Mesodermal cell (in vitro differentiated cells): ENCODE results near the gene RPS6KB1.
"Not testable (repeated sequence)": the region's sequence is repeated elsewhere in the genome, so short reads cannot be mapped to it uniquely, and the experiment has no call there.

Source experiments
- H3K27ac ChIP-seq: 2 replicates; pipeline ENCODE4 v1.7.0; 2013; ENCODE audit warnings: mild to moderate bottlenecking, low read depth, low read length, moderate library complexity; ENCODE audit not compliant: severe bottlenecking
- H3K36me3 ChIP-seq: 2 replicates; pipeline ENCODE4 v1.7.1; 2013; ENCODE audit warnings: mild to moderate bottlenecking, low read length, moderate library complexity; ENCODE audit not compliant: control insufficient read depth, insufficient read depth
- H3K4me1 ChIP-seq: one replicate; pipeline ENCODE4 v1.7.1; 2013; ENCODE audit warnings: mild to moderate bottlenecking, low read length; ENCODE audit not compliant: insufficient read depth, control insufficient read depth, poor library complexity, severe bottlenecking
- H3K4me3 ChIP-seq: 2 replicates; pipeline ENCODE4 v1.7.0; 2013; ENCODE audit warnings: low read length, control low read depth, mild to moderate bottlenecking; ENCODE audit not compliant: insufficient read depth, poor library complexity, severe bottlenecking; ENCODE audit errors: extremely low read depth
- H3K9me3 ChIP-seq: 2 replicates; pipeline ENCODE4 v1.7.1; 2013; ENCODE audit warnings: mild to moderate bottlenecking, low read length, moderate library complexity; ENCODE audit not compliant: control insufficient read depth
- WGBS, 2 experiments: methylation state at CpG; one replicate each; pipeline ENCODE4 v1.1.5; 2013; ENCODE audit warnings: missing lambda C conversion rate in 2 of 2; ENCODE audit not compliant: insufficient coverage in 2 of 2; 5-methylcytosine and 5-hydroxymethylcytosine counted together

Gene RPS6KB1

DNA sequence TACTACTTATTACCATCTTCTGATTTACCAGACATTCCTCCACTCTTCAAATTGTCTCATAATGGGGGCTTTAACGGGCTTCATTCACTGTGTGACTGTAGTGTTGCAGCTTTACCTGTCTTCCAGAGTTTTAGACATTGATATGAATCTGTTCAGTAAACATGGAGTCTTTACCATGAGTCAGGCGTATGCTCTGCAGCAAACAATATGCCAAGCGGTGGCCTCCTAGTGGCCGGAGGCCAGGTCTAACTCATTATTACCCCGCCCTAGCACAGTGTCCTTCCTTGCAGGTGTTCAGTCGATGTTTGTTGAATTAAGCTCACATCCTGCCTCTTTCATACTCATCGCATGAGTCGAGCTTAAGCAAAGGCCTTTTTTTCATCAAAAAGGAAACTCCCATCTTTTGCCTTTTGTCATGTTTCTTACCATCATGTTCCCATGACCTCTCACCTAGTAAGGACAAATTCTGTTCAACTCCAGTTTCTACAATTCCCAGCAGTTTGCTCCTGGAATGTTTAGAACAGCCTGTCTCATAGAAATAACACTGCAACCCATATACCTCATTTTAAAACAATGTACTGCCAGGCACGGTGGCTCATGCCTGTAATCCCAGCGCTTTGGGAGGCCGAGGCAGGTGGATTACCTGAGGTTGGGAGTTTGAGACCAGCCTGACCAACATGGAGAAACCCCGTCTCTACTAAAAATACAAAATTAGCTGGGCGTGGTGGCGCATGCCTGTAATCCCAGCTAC lies 39.6 kb upstream of the RPS6KB1 start:
- Histone ChIP-seq H3K4me3 (no peak overlapping the region), H3K9me3 (no peaks in the 10 kb centered on the region), H3K36me3 (no peaks in the 10 kb centered on the region), H3K4me1 (peaks cover 25% of the 10 kb centered on the region), H3K27ac (no peak overlapping the region)
- 88% methylated on average over 8 to 10 of the region's 14 CpGs for WGBS, 2 experiments

DNA sequence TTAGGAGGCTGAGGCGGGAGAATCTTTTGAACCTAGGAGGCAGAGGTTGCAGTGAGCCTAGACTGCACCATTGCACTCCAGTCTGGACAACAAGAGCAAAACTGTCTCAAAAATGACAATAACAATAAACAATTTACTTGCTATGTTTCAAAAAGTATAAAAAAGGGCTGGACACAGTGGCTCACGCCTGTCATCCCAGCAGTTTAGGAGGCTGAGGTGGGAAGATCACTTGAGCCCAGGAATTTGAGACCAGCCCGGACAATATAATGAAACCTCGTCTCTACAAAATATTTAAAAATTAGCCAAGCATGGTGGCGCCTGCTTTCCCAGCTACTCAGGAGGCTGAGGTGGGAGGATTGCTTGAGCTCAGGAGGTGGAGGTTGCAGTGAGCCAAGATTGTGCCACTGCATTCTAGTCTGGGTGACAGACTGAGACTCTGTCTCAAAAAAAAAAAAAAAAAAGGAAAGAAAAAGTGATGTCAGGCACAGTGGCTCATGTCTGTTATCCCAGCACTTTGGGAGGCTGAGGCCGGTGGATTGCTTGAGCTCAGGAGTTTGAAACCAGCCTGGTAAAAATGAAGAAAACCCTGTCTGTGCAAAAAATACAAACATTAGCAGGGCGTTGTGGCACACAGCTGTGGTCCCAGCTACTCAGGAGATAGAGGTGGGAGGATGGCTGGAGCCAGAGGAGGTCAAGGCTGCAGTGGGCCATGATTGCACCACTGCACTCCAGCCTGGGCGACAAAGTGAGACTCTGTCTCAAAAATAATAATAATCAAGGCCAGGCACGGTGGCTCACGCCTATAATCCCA lies 38.8 kb upstream of the RPS6KB1 start:
- H3K9me3 ChIP-seq, H3K4me3 ChIP-seq, H3K27ac ChIP-seq, H3K36me3 ChIP-seq: not testable (repeated sequence)
- WGBS, 2 experiments = 96 to 97% methylated on average over 5 to 7 of the region's 10 CpGs
- peaks cover 25% of the 10 kb centered on the region for H3K4me1 ChIP-seq

DNA sequence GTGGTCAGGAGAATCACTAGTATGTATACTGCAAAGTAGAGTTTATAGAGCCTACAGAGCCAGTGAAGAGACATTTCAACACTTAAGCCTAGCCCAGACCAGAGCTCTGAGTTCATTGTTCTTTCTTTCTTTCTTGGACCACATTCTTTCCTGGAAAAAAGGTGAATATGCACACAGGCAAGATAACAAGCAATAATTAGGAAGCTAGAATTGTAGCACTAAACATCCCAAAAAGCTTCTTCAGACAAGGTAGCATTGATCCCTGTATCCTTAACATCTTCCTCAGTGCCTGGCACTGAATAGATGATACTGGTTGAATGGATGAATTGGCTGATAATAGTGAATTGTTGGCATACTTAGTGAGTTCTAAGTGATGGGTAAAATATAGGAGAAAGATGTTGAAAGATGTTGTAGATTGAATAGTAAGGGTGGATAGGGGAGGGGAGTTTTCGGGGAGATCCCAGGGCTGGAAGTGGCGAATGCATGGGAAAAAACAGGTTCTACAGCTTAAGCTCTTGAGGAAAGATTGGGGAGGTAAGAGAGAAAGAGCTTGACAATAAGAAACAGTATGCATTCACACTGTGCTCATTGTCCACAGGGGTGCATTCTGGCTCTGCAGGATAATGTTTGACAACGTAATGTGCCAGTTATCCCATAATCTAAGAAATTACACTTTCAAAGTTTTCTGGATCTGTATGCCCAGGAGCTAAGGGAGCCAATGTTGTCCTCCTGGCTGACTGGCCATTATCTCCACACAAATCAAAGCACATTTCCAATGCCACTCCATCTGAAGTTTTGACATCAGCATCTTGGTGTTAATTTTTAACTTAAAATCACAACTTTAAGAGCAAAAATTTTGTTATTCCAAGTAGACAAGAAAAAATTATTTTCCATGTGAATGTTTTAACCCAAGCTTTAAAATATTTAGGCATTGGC lies 35.8 kb upstream of the RPS6KB1 start:
- H3K4me3 ChIP-seq = no peak overlapping the region
- H3K27ac ChIP-seq = no peak overlapping the region
- peaks cover 19% of the 10 kb centered on the region for H3K4me1 ChIP-seq
- peaks cover 20% of the 10 kb centered on the region for H3K36me3 ChIP-seq
- H3K9me3 ChIP-seq = no peaks in the 10 kb centered on the region
- WGBS, 2 experiments = 80 to 88% methylated on average over 3 of the region's 3 CpGs

DNA sequence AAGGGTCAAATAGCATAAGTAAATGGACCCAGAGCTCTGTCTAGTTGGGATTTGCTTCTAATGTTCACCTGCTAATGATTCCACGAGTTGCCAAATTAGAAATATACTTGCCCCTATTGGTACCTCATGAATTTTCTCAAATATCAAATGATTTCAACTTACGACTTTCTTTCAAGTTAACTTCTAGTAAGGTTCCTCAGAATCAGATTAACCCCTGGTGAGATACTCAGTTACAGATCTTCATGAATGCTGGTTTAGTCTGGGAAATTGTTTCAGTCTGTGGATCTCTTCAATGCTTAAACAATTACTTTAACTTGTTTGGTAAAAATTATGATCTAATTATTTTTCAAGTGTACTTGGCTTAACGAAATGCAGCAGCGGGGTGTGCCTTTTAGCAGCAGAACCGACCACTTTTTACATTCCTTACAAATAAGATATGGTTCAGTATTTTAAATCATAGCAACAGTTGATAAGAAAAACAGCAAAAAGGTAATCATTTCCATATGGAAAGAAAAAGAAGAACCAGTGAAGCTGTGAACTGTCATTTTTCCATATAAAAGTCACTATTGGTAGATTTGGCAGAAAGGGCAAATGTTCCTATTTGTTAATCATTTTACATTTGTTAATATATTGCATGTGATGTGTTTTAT lies 34.6 kb upstream of the RPS6KB1 start:
- Histone ChIP-seq H3K4me1 (peaks cover 18% of the 10 kb centered on the region), H3K4me3 (no peak overlapping the region), H3K9me3 (no peaks in the 10 kb centered on the region), H3K27ac (no peak overlapping the region), H3K36me3 (peaks cover 27% of the 10 kb centered on the region)
- WGBS, 2 experiments = 100% methylated on average over 1 of the region's 5 CpGs; no CpG with 5 or more reads in 1 of the 2 experiments

DNA sequence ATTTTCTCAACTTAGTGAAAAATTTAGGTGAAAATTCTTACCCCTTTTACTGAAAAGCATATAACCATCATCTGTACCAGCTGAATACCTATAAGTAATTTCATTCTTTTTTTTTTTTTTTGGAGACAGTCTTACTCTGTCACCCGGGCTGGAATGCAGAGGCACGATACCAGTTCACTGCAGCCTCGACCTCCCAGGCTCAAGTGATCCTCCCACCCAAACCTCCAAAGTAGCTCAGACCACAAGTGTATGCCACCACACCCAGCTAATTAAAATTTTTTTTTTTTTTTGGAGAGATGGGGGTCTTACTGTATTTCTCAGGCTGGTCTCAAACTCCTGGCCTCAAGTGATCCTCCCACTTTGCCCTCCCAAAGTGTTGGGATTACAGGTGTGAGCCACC lies 34.0 kb upstream of the RPS6KB1 start:
- 80% methylated on average over 2 of the region's 3 CpGs; no CpG with 5 or more reads in 1 of the 2 experiments for WGBS, 2 experiments
- H3K9me3 ChIP-seq = no peaks in the 10 kb centered on the region
- H3K27ac ChIP-seq = no peak overlapping the region
- H3K36me3 ChIP-seq = peaks cover 34% of the 10 kb centered on the region
- peaks cover 12% of the 10 kb centered on the region for H3K4me1 ChIP-seq
- no peak overlapping the region for H3K4me3 ChIP-seq

DNA sequence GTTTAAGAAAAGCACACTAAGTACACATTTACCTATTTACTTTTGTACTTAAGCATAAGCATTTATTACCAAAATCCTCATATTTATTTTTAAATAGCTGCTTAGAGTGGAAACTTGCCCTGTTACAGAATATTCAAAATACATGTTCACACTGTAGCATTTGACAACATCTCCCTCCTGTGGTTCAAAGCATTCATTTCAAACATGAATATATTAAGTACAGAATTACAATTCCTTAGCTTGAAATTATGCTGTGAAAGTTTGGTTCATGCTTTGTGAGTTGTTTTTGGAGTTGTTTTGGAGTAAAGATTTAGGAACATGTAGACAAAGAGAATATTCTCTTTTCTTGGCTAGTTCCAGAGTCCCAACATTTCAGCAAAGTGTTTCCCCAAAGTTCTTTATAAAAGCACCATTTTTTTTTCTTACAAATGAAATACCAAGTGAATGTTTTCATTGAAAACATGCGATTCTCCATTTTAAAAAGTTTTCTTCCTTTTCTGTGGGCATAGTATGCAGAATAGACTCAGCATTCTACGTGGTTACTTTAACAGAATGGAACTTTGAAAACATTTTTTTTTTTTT lies 33.4 kb upstream of the RPS6KB1 start:
- Histone ChIP-seq H3K4me1 (peaks cover 12% of the 10 kb centered on the region), H3K27ac (peak overlapping the region; percentile 10), H3K9me3 (no peaks in the 10 kb centered on the region), H3K4me3 (no peak overlapping the region), H3K36me3 (peaks cover 39% of the 10 kb centered on the region)
- WGBS, 2 experiments = no CpG with 5 or more reads among the region's 2 CpGs

DNA sequence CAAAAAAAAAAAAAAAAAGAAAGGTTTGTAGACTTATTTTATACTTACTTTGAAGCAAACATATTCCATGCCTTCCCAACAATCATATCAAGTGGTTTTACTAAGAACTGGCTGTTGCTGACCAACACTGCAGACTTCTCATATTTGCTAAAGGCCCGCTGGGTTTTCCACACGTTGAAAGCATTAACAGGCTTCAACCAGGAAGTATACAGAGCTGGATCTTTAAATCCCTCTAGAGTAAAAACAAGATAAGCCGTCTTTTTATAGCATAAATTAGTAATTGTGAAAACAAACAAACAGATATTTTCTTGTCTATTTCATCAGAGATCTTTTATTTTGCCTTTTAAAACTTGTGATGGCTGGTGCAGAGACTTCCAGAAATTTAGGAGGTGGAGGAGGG lies 29.3 kb upstream of the RPS6KB1 start:
- Histone ChIP-seq H3K27ac (no peak overlapping the region), H3K4me1 (no peaks in the 10 kb centered on the region), H3K36me3 (peaks cover 51% of the 10 kb centered on the region), H3K9me3 (no peaks in the 10 kb centered on the region), H3K4me3 (no peak overlapping the region)
- 90 to 100% methylated on average over 2 of the region's 3 CpGs for WGBS, 2 experiments

DNA sequence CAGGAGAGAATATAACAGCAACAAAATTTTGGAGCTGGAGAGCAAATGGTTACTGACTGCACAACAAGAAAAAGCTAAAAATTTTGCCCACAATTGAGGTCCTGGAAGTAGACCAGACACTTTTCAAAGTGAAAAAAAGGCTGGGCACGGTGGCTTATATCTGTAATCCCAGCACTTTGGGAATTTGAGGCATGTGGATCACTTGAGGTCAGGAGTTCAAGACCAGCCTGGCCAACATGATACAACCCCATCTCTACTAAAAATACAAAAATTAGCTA lies 23.0 kb upstream of the RPS6KB1 start:
- Histone ChIP-seq H3K36me3 (peaks cover 29% of the 10 kb centered on the region), H3K4me1 (peaks cover 4% of the 10 kb centered on the region), H3K27ac (no peak overlapping the region), H3K9me3 (no peaks in the 10 kb centered on the region), H3K4me3 (no peak overlapping the region)
- WGBS, 2 experiments = 100% methylated on average over 1 of the region's 1 CpG

DNA sequence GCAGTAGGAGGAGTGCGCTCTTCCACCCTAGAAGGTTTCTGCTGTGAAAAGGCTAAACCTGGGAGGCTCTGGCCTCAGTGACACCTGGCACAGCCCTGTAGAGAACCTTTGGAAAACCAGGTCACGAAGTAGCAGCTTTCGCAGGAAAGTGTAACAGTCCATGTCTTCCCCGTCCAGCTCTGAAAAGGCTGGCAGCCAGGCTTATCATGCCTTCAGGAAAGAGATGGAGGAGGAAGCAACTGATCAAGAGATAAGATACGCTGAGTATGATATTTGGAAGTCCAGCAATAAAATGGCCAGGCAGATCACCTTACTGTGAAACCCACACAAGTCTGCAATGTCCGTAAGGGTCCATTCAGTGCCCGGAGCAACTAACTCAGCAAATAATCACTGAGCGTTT lies 22.4 kb upstream of the RPS6KB1 start:
- WGBS, 2 experiments = 93 to 100% methylated on average over 7 to 8 of the region's 8 CpGs
- Histone ChIP-seq H3K4me1 (peaks cover 4% of the 10 kb centered on the region), H3K4me3 (no peak overlapping the region), H3K9me3 (no peaks in the 10 kb centered on the region), H3K36me3 (peaks cover 31% of the 10 kb centered on the region), H3K27ac (no peak overlapping the region)

DNA sequence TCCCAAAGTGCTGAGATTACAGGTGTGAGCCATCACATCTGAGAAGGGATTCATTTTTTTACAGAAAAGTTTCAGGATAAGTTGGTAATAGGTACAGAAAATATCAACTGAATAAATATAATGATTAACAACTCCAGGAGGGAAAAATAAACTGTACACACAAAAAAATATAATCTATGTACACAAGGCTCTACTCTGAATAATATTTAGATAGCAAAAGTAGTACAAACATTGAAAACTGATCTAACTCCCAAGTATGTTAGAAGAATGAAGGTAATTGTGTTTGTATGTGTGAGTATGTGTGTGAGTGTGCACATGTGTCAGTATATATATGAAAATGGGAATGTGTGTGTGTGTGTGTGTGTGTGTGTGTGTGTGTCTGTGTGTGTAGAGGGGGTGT lies 20.6 kb upstream of the RPS6KB1 start:
- H3K36me3 ChIP-seq = peaks cover 44% of the 10 kb centered on the region
- H3K27ac ChIP-seq = no peak overlapping the region
- H3K9me3 ChIP-seq = no peaks in the 10 kb centered on the region
- H3K4me3 ChIP-seq = no peak overlapping the region
- H3K4me1 ChIP-seq = peaks cover 4% of the 10 kb centered on the region
